G401 (cell line): ENCODE results near the gene KRT38. TPM values are rescaled to one million over a fixed set of nuclear protein-coding genes. Genes with fewer than 3 reads are reported as not detected.
"Not testable (repeated sequence)": the region's sequence is repeated elsewhere in the genome, so short reads cannot be mapped to it uniquely, and the experiment has no call there.

Experiments used
- DNase-seq: peaks from one replicate; pipeline ENCODE4 v3.0.0-alpha.2; 2015; ENCODE audit warnings: low spot score
- in situ Hi-C: cut with HindIII; loops from 2 replicates; pipeline ENCODE4 v1.10.0; 2016; ENCODE audit warnings: low sequenced_read_pairs, mixed read lengths
- total RNA-seq: library from RNA; depleted of rRNA; stranded (reverse); fragments of >200 nt; shearing (Covaris generic); gene quantifications from 2 replicates; pipeline ENCODE4 v1.2.3, GENCODE V29; 2014; rRNA removed

Gene KRT38
- total RNA-seq, 1 experiment from 2014 or later = not detected

DNA sequence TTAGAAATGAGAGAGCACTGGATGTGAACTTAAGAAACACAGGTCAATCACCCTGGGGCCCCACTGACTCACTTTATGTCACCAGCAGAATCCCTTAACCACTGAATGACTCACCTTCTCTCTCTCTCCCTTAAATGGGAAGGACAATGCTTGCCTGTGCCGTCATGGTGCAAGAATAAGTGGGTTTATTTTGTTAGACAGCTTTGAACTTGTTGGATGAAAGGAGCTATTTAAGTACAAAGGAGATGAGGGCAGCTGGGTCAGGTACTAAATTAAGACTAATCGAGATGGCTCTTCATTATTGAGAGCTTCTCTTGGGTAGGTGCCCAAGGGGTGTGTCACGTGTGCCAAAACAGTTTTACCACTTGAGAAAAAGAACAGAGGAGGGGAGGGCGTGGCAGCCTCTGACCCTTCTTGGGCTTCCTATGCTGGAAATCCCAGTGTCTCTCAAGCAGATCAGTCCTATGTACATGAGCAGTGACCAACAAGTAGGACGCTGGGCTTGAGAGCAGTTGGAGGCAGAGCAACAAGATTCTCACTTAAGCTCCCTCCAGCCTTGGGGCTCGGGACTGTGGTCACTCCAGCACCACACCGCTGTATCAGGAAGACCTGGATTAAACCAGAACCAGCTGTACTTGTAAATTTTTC, 36.6 kb downstream of the KRT38 start:
- in situ Hi-C loops = no loop called here
- DNase-seq = no peak

DNA sequence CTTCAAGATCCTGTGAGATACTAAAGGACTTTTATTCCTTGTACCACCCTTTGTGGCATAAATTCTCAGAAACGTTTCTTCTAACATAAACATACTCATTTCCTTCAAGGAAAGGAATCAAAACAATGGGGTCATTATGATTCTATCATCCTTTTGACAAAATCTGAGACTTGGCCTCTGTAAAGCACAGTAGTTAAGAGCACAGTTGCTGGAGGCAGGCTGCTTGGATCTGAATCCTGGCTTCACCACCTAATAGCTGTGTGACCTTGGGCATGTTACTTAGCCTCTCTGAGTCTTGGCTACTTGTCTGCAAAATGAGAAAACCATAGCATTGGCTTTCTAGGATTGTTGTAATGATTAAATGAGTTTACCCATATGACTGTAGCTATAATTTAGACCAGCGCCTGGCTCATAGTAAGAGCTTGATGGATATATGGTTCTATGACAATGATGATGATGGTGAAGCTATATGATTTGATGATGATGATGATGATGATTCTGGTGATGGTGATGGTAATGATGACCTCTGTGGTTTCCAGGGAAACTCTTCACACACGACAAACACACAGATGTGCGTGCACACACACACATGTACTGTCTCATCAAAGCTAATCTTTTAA, 37.3 kb downstream of the KRT38 start:
- in situ Hi-C loops = no loop called here
- no peak for DNase-seq

DNA sequence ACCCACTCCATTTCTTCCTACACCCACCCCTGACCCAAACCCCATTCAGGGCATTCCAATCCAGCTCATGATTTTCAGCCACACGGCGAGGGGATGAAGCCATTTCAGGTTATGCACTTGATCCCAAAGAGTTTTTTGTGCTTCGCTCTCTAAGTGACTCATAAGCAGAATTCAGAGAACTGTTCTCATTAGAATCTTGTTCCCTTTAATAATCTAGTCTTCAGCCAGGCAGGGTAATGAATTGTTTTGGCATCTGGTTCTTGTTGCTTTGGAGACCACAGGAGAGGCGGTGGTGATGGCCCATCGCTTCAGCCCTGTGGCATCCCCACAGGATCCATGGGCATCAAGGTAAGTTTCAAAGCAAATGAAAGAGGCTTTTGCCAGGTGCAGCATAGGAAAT, 38.6 kb downstream of the KRT38 start:
- DNase-seq = no peak

DNA sequence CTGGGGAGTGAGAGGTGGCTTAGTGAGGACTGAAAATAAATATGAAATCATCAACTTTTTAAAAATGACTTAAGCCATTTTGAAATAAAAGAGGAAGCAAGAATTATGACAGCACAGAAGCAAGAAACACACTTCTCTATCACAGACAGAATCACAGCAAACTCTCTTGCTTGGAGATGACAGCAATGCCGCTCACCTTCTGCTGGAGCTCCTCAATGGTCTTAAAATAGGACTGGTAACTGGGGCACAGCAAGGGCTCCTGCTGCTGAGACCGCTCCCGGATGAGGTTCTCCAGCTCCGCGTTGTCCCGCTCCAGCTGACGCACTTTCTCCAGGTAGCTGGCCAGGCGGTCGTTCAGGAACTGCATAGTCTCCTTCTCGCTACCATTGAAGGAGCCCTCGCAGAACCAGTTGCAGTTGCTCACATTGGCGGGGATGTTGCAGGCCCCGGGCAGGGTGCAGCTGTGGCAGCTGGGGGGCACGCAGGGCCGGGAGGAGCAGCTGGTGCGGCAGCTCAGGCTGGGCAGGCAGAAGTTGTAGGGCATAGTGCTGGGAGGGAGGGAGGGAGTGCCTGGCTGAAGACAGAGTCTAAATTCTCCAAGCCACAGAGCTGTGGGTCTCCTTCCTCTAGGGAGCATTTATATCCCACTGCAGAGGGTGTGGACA, 43.7 kb downstream of the KRT38 start, which contains the start of gene KRT31:
Gene KRT31, minus strand, starts transcription at position 613 of the 665 bp plus-strand sequence. Its CDS starts 69 bp downstream, at position 544.
- in situ Hi-C loops = no loop called here
- peak; percentile 88 for DNase-seq

More for the DNA sequence above, 38.6 kb downstream of the KRT38 start:
- in situ Hi-C loops = no loop called here

DNA sequence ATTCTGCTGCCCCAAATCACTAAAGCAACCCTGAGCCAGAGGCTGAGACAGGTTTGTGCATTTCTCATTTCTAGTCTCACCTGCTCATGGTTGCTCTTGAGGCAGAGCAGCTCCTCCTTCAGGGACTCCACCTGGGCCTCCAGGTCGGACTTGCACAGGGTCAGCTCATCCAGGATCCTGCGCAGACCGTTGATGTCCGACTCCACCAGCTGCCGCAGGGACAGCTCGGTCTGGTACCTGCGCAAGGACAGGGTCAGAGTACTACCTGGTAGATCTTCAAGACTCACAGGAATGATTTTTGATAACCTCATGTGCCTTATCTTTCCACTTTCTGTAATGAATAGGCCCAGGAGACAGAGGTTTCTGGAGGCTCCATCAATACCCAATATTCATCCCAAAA, 44.4 kb downstream of the KRT38 start:
- peak; percentile 64 for DNase-seq
- in situ Hi-C loops = no loop called here

DNA sequence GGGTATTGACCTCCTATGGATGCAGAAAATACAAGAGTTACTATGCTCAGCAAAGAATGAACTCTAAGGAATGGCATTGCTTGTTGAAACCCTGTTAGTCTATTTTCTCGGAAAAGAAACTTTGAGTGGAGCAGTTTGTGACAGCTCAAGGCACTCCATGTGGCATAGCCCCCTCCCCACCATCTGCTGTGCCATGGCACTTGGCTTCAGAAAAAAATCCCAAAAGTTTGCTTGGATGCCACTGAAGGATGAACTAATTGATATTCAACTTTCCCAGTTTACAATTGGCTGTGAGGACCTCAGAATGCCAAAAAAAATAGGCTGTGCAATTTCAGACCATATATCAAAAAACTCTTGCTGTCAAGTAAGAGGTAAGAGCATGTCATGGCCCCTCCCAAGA, 45.2 kb downstream of the KRT38 start:
- DNase-seq = no peak
- in situ Hi-C loops = no loop called here

DNA sequence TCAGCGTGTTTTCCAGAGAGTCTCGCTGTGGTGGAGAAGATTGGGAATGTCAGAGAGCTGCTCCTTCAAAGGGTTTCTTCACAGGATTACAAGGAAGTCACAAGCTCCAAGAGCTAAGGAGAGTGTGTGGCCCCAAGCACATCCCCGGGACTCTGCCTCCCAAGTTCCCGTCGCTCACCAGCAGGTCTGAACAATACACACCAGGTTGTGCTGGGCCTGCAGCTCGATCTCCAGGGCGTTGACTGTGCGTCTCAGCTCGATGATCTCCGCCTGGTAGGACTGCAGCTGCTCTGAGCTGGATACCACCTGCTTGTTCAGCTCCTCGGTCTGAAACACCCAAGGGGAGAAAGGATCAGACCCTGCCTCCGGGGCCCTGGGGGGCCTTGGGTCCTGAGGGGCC, 45.7 kb downstream of the KRT38 start:
- in situ Hi-C loops, DNase-seq: not testable (repeated sequence)

DNA sequence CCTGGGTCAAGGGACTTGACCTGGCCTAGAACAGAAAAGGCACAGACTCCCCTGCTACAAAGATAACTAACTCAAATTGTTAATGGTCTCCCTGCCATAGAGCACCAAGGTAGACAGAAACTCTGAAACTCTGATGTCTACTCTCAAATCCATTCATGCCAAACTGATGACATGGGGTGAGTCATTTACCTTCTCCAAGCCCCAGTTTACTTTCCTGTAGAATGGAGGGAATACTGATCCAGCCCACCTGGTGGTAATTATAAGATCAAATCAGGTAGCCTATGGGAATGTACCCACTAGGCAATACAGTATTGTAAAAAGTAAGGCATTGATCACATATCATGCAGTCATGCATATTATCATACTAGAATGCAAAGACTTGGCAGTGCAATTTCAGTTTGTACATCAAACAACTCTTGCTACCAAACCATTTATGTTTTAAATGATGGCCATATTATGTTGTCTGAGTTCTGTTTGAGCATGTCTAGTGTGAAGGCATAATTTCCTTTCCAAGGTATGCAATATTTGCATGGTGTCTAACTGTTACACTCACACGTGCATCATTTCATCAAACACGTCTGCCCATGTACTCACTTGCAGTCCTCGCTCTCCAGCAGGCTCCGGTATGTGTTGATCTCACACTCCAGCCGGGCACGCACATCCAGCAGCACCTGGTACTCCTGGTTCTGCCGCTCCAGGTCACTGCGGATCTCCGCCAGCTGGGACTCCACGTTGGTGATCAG, 46.4 kb downstream of the KRT38 start:
- in situ Hi-C loops = no loop called here
- DNase-seq = peak; percentile 49

DNA sequence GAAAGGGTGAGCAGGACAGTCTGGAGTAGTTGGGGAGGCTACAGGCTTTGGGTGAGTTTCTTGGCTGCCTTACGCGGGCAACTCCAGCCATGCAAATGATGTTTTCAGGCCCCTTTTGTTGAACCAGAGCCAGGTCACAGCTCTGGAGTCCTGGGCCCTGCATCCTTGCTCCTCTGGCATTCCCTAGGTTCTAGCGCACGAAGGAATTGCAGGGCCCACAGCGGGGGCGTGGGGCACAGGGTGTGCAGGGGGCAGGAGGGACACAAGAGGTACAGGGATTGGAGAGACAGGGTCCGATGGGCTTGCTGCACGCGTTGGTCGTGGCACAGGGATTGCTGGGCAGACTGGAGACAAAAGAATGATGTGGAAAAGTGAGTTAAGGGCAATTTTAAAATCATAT, 47.0 kb downstream of the KRT38 start:
- in situ Hi-C loops = no loop called here
- peak; percentile 4 for DNase-seq

DNA sequence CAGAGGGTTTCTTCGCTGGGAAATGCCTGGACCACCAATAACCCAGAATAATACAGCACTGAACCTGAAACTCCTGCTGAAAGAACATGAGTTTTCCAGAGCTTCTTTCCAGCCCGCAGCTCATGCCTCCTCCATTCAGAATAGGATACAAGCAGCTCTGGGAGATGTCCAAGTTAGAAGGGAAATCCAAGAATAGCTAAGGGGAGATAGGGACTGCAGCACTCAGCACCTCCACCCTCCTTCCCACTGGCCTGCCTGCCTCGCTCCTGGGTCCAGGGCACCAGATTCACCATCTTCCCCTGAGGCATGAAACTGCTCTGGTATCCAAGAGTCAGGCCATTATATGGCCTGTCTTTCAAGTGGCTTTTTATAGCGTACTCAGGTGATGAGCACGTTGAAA, 47.5 kb downstream of the KRT38 start:
- DNase-seq = peak; percentile 49
- in situ Hi-C loops = no loop called here

DNA sequence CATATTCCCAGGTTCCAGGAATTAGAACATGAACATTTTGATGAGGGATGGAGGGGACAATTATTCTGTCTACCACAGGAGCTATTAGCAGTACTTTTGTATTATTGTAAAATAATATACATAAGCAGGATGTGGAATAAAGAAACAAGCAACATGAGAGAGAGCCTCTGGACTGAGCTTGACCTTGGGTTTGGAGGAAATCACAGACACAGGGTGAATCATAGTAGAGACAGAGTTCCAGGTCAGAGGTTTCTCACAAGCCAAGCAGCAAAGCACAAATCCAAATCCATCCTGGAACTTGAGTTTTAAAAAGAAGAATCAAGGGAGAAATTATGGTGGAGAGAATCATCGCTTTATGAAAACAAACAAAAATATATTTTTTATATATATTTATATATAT, 48.5 kb downstream of the KRT38 start:
- no peak for DNase-seq
- in situ Hi-C loops = no loop called here

DNA sequence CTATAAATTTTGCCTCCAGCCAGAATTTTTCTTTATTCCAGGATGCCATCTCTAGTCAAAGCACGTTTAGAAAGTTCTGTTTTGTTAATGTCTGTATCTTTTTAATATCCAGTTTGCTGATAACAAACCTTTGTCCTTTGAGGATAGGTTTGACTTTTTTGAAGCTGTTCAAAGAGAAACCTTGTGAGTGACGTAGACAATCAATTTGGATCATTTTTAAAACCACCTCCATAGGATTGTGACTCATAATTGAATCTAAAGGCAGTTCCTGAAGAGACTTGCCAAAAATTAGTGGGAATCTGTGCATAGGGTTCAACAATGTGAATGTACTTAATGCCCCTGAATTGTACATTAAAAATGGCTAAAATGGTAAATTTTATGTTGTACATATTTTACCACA, 49.2 kb downstream of the KRT38 start:
- in situ Hi-C loops = no loop called here
- no peak for DNase-seq

DNA sequence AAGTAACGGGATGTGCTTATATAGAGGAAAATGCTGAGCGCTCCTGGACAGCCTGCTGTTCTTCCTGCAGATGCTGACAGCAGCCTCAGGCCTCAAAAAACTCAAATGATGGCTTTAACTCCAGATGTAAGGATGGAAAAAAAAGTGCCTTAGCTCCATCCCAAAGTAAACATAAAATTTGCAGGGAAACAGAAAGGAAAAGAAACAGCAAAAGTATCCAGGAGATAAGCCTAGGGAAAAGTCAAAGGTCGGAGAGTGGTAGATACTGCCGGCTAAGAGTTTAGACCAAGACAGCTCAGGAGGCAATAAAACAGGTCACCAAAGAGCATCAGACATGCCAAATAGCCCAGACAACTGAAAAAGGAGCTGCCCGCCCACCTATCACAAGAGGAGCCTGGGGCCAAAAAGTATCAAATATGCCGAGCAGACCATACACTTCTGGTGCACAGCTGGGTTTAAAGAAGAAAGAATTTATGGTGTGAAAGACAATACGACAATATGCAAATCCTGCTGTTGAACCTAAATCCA, 50.3 kb downstream of the KRT38 start:
- in situ Hi-C loops = no loop called here
- no peak for DNase-seq

DNA sequence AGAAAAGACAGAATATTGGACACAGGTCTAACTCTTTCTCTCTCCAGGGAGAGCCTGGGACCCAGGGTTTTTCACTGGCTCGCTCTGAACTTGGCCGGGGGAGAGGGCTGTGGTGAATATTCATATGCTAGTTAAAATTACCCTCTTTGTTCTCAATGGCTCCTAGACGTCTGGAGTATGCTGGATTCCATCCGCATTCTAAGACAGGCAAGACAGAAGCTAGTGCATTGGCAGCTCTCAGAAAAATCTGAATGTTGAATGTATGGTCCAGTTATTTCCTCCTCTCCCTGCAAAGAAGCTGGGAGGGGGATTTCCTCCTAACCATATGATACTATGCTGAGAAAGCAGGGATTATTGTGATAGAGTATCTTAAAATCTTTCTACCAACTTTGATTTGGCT, 53.1 kb downstream of the KRT38 start:
- in situ Hi-C loops = no loop called here
- DNase-seq = no peak

DNA sequence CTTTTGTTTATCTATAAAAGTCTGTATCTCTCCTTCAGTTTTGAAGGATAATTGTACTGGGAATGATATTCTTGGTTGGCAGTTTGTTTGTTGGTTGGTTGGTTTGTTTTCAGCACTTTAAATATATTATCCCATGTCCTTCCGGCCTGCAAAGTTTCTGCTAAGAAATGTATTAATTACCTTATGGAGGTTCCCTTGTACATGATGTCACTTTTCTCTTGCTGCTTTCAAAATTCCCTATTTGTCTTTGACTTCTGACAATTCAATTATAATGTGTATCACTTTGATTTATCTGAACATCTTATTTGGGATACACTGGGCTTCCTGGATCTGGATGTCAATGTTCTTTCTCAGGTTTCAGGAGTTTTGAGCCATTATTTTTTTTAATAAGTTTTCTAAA, 54.6 kb downstream of the KRT38 start:
- in situ Hi-C loops = no loop called here
- DNase-seq = no peak

Other genes with a start within 250 kb of the KRT38 start
- not detected in 2 replicates for gene KRTAP9-2, start 214.3 kb downstream of the KRT38 start, total RNA-seq
- not detected in 2 replicates for gene KRTAP9-3, start 208.5 kb downstream of the KRT38 start, total RNA-seq
- not detected in 2 replicates for gene KRTAP9-8, start 203.0 kb downstream of the KRT38 start, total RNA-seq
- not detected in 2 replicates for gene KRTAP9-4, start 191.3 kb downstream of the KRT38 start, total RNA-seq
- gene KRTAP9-9, start 185.6 kb downstream of the KRT38 start, total RNA-seq = not detected in 2 replicates
- gene KRTAP9-6, start 175.6 kb downstream of the KRT38 start, total RNA-seq = not detected in 2 replicates
- not detected in 2 replicates for gene KRTAP9-7, start 165.3 kb downstream of the KRT38 start, total RNA-seq
- gene KRTAP29-1, start 138.1 kb downstream of the KRT38 start, total RNA-seq = not detected in 2 replicates
- not detected in 2 replicates for gene KRTAP16-1, start 131.7 kb downstream of the KRT38 start, total RNA-seq
- gene KRTAP17-1, start 125.3 kb downstream of the KRT38 start, total RNA-seq = not detected in 2 replicates
- not detected in 2 replicates for gene KRT33A, start 90.2 kb downstream of the KRT38 start, total RNA-seq
- gene KRT33B, start 71.2 kb downstream of the KRT38 start, total RNA-seq = not detected in 2 replicates
- gene KRT34, start 58.7 kb downstream of the KRT38 start, total RNA-seq = not detected in 2 replicates
- not detected in 2 replicates for gene KRT31, start 43.4 kb downstream of the KRT38 start, total RNA-seq
- gene KRT37, start 16.4 kb downstream of the KRT38 start, total RNA-seq = not detected in 2 replicates
- not detected in 2 replicates for gene KRT32, start 26.4 kb upstream of the KRT38 start, total RNA-seq
- not detected in 2 replicates for gene KRT35, start 40.2 kb upstream of the KRT38 start, total RNA-seq
- not detected in 2 replicates for gene KRT36, start 48.9 kb upstream of the KRT38 start, total RNA-seq
- not detected in 2 replicates for gene KRT13, start 64.6 kb upstream of the KRT38 start, total RNA-seq
- not detected in 2 replicates for gene KRT15, start 77.9 kb upstream of the KRT38 start, total RNA-seq
- 7.8 TPM in 1 of 2 replicates, not detected in the other for gene KRT19, start 87.3 kb upstream of the KRT38 start, total RNA-seq
- gene KRT9, start 131.1 kb upstream of the KRT38 start, total RNA-seq = not detected in 2 replicates
- gene KRT14, start 145.9 kb upstream of the KRT38 start, total RNA-seq = not detected in 2 replicates
- gene KRT16, start 171.8 kb upstream of the KRT38 start, total RNA-seq = not detected in 2 replicates
- not detected in 2 replicates for gene KRT17, start 183.6 kb upstream of the KRT38 start, total RNA-seq
- gene EIF1, start 247.9 kb upstream of the KRT38 start, total RNA-seq = 18.0 and 39.6 TPM in 2 replicates